T47D (cell line): ENCODE measurements around the gene CFAP410.

ENCODE experiments used
- DNase-seq, 2 experiments: peaks; one replicate each; pipeline versions ENCODE4 v3.0.0 to v3.0.0-alpha.2; 2011 to 2012; ENCODE audit warnings: low read depth in 1 of 2, low spot score in 1 of 2
- JUND ChIP-seq: IDR thresholded peaks from 2 replicates; pipeline ENCODE4 v1.6.1; 2012; ENCODE audit warnings: low read depth
- in situ Hi-C: cut with HindIII; loops from 2 replicates; pipeline ENCODE4 v1.10.0; 2016; ENCODE audit warnings: low sequenced_read_pairs, low pct_unique_long_range_greater_than_20kb

CFAP410 gene

DNA sequence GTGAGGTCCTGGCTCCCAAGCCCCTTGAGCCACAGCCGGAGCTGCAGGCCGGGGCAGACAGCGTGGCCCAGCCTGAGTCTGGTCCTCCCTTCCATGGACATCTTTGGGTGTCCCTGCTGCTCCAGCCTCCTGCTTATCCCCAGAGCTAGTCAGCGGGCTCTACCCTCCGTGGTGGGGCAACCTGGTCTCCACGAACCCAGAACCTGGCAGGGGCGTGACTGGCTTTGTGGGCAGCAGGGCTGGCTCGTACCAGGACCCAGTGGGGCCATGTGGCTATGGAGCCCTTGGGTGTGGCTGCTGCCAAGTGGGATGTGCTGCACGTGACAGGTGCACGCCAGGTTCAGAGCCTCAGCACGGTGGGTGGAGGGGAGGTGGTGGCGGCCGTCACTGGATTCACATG lies 18.3 kb downstream of the CFAP410 start:
- TF ChIP-seq JUND, result no peak
- no peak for DNase-seq
- in situ Hi-C loops, result no loop called here

DNA sequence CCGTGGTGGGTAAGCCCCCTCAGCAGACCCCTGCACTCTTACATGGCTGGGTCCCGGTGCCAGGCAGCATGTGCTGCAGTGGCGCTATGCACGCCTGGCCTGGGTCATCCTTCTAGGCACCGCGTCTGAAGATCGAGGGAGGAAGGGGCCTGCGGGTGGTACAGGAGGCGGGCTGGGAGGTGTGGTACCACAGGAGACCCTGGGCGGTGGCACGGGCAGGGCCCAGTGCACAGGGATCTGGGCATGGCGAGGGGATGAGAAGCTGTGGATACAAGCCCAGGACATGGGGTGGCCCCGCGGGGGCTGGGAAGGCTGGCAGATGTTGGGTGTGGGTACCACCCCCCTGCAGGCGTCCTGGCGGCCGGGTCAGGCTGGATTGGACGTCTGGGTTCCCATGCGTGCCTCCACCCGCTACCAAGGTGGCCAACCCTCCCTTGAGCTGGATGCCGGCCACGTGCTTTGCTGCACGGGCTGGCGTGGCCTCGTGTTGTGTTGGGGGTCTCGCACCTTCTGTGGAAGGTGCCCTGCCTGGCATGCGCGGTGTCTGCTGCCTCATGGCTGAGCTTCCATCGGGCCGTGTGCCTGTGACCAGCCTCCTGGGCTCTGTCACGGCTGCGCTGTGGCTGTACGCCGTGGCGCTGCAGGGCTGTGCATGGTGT lies 19.7 kb downstream of the CFAP410 start:
- in situ Hi-C loops, result no loop called here
- DNase-seq, result no peak
- TF ChIP-seq JUND, result no peak

DNA sequence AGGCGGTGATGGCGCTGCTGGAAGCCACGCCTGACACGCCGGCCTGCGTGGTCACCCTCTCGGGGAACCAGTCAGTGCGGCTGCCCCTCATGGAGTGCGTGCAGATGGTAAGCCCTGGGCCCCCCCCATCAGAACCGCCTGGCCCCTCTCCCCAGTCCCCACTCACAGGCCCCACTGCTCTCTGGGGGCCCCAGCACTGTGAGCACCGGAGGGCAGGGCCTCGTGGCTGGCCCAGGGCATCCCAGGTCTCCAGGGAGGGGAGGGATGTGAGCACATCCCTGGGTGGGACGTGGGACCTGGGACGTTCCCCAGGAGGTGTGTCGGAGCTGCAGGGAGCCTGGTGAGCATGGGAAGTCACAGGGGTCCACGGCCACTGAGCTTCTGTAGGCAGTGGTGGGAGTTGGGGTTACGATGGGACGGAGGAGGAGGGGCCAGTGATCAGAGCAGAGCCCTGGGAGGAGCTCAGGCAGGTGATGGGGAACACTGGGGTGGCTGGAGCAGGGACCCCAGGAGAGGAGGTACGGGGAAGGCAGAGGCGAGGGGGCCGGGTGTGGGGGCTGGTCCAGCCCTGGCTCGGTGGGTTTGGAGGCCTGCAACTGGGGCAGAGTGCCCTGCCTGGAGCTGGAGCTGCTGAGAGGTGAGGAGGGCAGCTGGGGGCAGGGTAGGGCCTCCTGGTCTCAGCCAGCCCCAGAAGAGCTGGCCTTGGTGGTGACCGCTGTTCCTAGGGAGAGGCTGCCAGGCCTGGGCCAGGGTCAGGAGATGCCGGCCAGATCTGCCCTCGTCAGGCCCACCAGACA lies 20.5 kb downstream of the CFAP410 start:
- TF ChIP-seq JUND, result no peak
- DNase-seq, result no peak
- in situ Hi-C loops, result no loop called here

DNA sequence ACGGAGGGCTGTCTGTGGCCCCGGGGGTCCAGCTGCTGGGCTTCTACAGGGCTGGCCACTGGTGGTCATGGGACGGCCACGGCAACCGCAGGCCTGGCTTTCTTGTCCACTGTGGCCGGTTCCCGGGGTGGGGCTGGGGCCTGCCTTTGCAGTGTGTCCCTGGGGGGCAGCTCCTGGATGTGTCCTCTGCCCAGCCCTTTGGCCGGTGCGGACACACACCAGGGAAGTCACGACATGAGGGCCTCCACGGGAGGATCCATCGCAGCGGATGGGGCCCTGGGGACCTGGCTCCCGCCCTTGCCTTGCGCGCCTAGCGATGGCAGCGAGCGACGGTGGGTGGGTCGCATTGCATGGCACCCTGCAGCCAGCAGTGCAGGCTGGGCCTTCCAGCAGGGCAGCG lies 21.3 kb downstream of the CFAP410 start:
- DNase-seq, result no peak
- in situ Hi-C loops, result no loop called here
- TF ChIP-seq JUND, result no peak

DNA sequence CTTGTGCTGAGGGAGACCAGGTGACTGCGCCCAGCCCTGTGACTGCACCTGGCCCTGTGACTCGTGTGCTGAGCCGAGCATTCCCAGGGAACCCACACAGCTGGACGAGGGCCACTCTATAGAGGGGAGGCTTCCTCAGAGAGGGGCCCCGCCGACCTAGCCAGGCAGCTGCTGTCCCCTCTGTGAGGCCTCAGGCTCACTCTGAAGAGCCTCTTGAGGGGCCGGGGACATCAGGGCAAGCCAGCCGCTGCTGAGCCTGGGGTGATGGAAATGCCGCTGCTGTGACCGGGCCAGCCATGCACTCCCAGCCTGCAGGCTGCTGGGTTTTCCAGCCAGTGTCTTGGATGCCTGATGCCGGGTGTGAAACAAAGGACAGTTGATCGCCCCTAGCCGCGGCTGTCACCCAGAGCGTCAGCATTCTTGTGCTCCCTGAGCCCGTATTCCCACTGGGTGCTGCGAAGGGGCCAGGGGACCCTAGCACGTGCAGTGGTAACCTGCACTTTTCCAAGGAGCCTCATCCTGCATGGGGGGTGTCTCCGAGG lies 21.9 kb downstream of the CFAP410 start:
- no peak for DNase-seq
- TF ChIP-seq JUND, result no peak
- in situ Hi-C loops, result no loop called here

DNA sequence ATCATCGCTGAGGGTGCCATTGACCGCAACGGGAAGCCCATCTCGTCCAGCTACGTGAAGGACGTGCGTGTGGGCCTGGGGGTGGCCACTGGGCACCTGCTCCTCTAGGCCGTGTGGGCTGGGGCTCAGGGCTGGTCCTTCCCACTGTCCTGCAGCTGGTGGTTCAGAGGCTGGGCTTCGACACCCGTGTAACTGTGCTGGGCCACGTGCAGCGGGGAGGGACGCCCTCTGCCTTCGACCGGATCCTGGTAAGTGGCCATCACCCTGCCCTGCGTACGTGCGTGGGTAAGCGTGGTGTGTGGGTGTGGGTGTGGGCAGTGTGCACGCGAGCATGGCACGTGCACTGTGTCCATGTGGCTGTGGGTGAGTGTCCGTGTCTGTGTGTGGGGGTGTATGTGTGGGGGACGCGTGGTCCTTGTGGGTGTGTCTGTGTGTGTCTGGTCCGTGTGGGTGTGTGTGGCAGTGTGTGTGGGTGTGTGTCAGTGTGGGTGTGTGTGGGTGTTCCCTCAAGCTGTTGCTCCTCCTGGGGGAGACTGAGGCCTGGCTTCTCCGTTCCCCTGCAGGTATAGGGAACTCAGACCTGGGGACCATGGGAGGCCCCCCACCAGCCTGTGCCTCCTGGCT lies 22.8 kb downstream of the CFAP410 start:
- DNase-seq, result no peak
- in situ Hi-C loops, result no loop called here
- TF ChIP-seq JUND, result no peak

DNA sequence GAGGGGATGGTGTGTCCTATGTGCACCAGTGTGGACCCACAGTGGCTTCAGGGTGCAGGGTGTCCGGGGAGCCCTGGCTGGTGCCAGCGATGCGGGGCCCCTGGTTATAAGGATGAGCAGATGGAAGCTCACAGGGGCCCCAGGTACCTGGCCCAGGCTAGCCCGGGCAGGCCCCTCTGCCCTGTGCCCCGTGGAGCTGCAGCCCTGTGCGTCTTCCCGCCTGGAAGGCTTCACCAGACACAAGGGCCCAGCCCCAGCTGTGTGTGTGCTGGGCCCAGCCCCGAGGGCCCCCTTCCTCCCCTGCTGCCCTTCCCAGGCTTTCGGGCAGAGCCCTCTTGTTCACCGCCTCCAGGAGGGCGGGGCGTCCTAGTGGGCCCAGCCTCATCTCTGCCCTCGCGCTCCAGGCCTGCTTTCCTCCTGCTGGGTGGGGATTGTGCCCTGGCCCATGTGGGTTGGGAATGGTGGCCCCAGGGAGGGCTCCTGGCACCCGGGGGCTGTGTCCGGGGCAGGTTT lies 23.4 kb downstream of the CFAP410 start:
- TF ChIP-seq JUND, result no peak
- no peak for DNase-seq
- in situ Hi-C loops, result no loop called here

DNA sequence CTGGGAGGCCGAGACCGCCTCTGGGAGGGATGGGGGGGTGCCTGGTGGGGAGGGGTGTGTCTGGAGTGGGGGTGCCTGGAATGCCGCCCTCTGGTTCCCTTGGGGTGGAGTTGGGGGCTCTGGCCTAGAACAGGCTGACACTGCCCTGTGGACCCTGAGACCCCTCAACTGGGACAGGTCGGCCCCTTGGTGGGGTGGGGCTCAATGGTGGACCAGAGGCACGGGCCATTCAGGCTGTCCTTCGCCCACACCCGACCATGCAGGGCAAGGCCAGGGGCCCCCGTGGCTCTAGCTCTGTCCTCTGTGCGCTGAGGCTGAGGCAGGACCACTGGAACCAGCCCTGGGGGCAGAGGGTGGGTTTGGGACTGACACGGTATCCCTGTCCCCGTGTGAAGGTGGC lies 24.6 kb downstream of the CFAP410 start:
- DNase-seq, result no peak
- in situ Hi-C loops, result no loop called here
- TF ChIP-seq JUND, result no peak

DNA sequence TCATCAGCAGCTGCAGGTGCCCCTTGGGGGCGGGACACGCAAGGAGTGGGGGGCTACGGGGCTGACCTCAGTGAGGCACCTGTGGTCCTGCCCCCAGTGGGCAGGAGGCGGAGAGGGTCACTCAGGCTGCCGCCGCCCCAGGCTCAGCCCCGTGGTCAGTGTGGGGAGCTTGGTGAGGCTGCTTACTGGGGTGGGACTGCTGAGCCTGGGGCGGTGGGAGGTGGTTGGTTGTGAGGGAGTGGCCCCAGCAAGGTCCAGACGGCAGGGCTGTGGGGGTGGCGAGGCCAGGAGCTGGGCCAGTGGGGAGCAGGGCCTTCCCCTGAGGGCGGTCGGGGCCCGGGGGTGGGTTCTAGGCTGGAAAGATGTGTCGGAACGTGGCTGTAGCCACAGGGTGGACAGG lies 25.1 kb downstream of the CFAP410 start:
- in situ Hi-C loops, result no loop called here
- no peak for DNase-seq
- TF ChIP-seq JUND, result no peak

DNA sequence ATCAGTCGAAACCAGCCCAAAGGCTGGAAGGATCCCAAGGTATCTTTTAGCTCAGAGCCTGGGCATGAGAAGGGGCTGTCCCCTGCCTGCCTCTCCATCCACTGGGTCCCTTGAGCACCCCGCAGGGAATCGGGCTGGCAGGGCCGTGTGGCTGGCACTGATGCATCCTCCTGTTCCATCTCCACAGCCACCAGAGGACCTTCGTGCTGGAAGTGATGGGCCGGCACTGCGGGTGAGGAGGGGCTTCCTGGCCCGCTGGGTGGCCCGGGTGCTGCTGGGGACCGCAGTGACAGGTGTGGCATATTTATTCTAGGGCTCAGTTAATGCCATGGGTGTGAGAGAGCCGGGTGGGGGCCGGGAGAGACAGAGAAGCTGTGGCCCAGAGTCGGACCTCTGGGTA lies 25.7 kb downstream of the CFAP410 start:
- TF ChIP-seq JUND, result no peak
- no peak for DNase-seq
- in situ Hi-C loops, result no loop called here

DNA sequence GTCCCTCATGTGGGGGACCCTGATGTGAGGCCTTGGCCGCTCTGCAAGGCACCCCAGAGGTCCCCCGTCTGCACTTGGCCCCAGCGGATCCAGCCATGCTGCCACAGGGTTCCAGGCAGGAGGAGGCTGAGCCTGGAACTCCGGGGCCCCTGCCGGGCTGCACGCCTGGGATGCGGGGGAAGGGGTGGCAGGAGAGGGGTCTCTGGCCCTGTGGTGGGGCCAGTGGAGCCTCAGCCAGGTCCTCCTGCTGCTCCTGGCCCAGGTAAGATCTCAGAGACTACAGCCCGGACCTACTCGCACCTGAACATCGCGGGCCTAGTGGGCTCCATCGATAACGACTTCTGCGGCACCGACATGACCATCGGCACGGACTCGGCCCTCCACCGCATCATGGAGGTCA lies 26.5 kb downstream of the CFAP410 start:
- no peak for TF ChIP-seq JUND
- no peak for DNase-seq
- in situ Hi-C loops, result no loop called here

DNA sequence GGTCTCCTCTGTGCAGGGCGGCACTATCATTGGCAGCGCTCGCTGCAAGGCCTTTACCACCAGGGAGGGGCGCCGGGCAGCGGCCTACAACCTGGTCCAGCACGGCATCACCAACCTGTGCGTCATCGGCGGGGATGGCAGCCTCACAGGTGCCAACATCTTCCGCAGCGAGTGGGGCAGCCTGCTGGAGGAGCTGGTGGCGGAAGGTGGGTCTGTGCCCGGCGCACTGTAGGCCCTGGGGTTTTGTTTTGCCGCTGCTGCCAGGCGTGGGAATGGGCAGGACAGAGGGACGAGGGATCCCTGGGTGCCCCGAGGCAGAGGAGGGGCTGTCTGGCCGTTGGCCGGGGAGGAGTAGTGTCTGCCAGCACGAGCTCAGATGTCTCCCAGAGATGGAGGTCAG lies 27.1 kb downstream of the CFAP410 start:
- DNase-seq, result no peak
- TF ChIP-seq JUND, result no peak
- in situ Hi-C loops, result no loop called here
